SK-N-SH treated with all-trans-retinoic acid at 6 μM for 48 hours (cell line): ENCODE data around the gene GCG.

ENCODE experiments used
- ARNTL ChIP-seq: fragments of 450-650 bp; formaldehyde crosslinking; IDR thresholded peaks from 2 replicates; pipeline ENCODE4 v1.5.0; 2020; ENCODE audit warnings: low read depth, mild to moderate bottlenecking, moderate library complexity, borderline replicate concordance
- OSR1 ChIP-seq: fragments of 250-450 bp; sonication (Bioruptor Pico); IDR thresholded peaks from 2 replicates; pipeline ENCODE4 v1.8.0; 2022; ENCODE audit warnings: moderate library complexity, mild to moderate bottlenecking, inconsistent platforms
- TCF4 ChIP-seq: fragments of 250-450 bp; sonication (Bioruptor Pico); IDR thresholded peaks from 2 replicates; pipeline ENCODE4 v1.8.0; 2021; ENCODE audit warnings: mild to moderate bottlenecking, moderate library complexity, borderline replicate concordance
- ZNF8 ChIP-seq: fragments of 450-650 bp; formaldehyde crosslinking; IDR thresholded peaks from 2 replicates; pipeline ENCODE4 v1.5.0; 2020; ENCODE audit warnings: mild to moderate bottlenecking, moderate library complexity
- TF ChIP-seq, protein P1 (sequence below): fragments of 250-450 bp; sonication (Bioruptor Pico); IDR thresholded peaks from 2 replicates; pipeline ENCODE4 v1.8.0; 2021; ENCODE audit warnings: low read depth, mild to moderate bottlenecking, moderate library complexity, borderline replicate concordance
- TF ChIP-seq, protein P2 (sequence below): fragments of 250-450 bp; sonication (Bioruptor Pico); IDR thresholded peaks from 2 replicates; pipeline ENCODE4 v1.5.0; 2020; ENCODE audit warnings: mild to moderate bottlenecking, moderate library complexity

DNA sequence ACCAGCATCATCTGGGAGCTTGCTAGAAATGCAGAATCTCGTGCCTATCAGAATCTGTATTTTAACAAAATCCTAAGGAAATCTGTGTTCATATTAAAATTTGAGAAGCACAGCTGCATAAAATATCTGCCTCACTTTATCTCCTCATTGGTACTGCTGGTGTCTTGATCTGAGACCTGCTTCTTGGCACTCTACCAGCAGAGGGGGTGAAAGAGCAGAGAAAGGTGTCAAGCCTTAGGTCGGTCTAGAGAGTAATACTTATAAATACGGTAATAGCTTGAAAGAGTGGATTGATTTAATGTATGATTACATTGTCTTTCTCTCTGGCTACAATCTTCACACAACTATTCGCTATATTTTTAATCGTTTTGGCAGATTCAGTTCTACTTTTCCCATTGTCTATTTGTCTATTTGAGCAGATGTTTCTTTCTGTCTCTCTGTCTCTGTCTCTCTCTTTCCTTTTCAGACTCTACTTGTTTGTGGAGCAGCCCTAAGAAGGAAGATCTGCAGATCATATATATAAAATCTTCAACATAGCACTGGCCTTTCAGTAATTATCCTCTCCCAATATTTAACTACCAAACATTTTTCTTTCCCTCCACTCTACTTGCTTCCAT is 1.7 kb upstream of the GCG start:
- TF ChIP-seq, protein P1, sequence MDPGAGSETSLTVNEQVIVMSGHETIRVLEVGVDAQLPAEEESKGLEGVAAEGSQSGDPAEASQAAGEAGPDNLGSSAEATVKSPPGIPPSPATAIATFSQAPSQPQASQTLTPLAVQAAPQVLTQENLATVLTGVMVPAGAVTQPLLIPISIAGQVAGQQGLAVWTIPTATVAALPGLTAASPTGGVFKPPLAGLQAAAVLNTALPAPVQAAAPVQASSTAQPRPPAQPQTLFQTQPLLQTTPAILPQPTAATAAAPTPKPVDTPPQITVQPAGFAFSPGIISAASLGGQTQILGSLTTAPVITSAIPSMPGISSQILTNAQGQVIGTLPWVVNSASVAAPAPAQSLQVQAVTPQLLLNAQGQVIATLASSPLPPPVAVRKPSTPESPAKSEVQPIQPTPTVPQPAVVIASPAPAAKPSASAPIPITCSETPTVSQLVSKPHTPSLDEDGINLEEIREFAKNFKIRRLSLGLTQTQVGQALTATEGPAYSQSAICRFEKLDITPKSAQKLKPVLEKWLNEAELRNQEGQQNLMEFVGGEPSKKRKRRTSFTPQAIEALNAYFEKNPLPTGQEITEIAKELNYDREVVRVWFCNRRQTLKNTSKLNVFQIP: no peak
- TF ChIP-seq ZNF8 (CRISPR knock-in tag) (no peak), ARNTL (CRISPR knock-in tag) (no peak), OSR1 (no peak), TCF4 (CRISPR knock-in tag) (no peak)
- TF ChIP-seq, protein P2, sequence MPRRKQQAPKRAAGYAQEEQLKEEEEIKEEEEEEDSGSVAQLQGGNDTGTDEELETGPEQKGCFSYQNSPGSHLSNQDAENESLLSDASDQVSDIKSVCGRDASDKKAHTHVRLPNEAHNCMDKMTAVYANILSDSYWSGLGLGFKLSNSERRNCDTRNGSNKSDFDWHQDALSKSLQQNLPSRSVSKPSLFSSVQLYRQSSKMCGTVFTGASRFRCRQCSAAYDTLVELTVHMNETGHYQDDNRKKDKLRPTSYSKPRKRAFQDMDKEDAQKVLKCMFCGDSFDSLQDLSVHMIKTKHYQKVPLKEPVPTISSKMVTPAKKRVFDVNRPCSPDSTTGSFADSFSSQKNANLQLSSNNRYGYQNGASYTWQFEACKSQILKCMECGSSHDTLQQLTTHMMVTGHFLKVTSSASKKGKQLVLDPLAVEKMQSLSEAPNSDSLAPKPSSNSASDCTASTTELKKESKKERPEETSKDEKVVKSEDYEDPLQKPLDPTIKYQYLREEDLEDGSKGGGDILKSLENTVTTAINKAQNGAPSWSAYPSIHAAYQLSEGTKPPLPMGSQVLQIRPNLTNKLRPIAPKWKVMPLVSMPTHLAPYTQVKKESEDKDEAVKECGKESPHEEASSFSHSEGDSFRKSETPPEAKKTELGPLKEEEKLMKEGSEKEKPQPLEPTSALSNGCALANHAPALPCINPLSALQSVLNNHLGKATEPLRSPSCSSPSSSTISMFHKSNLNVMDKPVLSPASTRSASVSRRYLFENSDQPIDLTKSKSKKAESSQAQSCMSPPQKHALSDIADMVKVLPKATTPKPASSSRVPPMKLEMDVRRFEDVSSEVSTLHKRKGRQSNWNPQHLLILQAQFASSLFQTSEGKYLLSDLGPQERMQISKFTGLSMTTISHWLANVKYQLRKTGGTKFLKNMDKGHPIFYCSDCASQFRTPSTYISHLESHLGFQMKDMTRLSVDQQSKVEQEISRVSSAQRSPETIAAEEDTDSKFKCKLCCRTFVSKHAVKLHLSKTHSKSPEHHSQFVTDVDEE (CRISPR knock-in tag): no peak
